ENCODE measurements around the gene ARHGEF2.

Gene ARHGEF2

GRCh38 chr1:156004843-156005584 lies 26.7 kb upstream of the ARHGEF2 start:
- no peak for DNase-seq (ENCODE audit: extremely low read depth, low read depth)
- H3K4me3 ChIP-seq (replicated peaks; ENCODE audit: low read depth, low read length): no peak overlapping the region
- no peak for TF ChIP-seq CTCF (IDR thresholded peaks at IDR 0.05; ENCODE audit: low read depth, low read length, missing control alignments)

- no peak for TF ChIP-seq CTCF (IDR thresholded peaks at IDR 0.05; ENCODE audit: low read depth, low read length, missing control alignments)
- H3K4me3 ChIP-seq (replicated peaks; ENCODE audit: low read depth, low read length): no peak overlapping the region
- no peak for DNase-seq (ENCODE audit: extremely low read depth, low read depth)
These were observed 25.5 kb upstream of the ARHGEF2 start for GRCh38 chr1:156003923-156004188.

GRCh38 chr1:156002188-156002911 lies 24.0 kb upstream of the ARHGEF2 start:
- DNase-seq (ENCODE audit: extremely low read depth, low read depth): no peak
- H3K4me3 ChIP-seq (replicated peaks; ENCODE audit: low read depth, low read length): no peak overlapping the region
- no peak for TF ChIP-seq CTCF (IDR thresholded peaks at IDR 0.05; ENCODE audit: low read depth, low read length, missing control alignments)

- no peak overlapping the region for H3K4me3 ChIP-seq (replicated peaks; ENCODE audit: low read depth, low read length)
- DNase-seq (ENCODE audit: extremely low read depth, low read depth): no peak
These were observed 23.4 kb upstream of the ARHGEF2 start for GRCh38 chr1:156001662-156002171.

GRCh38 chr1:156001021-156001661 lies 22.8 kb upstream of the ARHGEF2 start:
- TF ChIP-seq CTCF (IDR thresholded peaks at IDR 0.05; ENCODE audit: low read depth, low read length, missing control alignments): no peak
- H3K4me3 ChIP-seq (replicated peaks; ENCODE audit: low read depth, low read length): no peak overlapping the region
- DNase-seq (ENCODE audit: extremely low read depth, low read depth): no peak

More at GRCh38 chr1:156001662-156002171, 23.4 kb upstream of the ARHGEF2 start:
- TF ChIP-seq CTCF (IDR thresholded peaks at IDR 0.05; ENCODE audit: low read depth, low read length, missing control alignments): no peak

GRCh38 chr1:155999964-156000363 lies 21.6 kb upstream of the ARHGEF2 start:
- no peak for DNase-seq (ENCODE audit: extremely low read depth, low read depth)
- no peak for TF ChIP-seq CTCF (IDR thresholded peaks at IDR 0.05; ENCODE audit: low read depth, low read length, missing control alignments)
- H3K4me3 ChIP-seq (replicated peaks; ENCODE audit: low read depth, low read length): no peak overlapping the region
